GM12892 (cell line): ENCODE data around the gene PLD1.

ENCODE experiments used
- POLR2A ChIP-seq: IDR thresholded peaks from 2 replicates; pipeline ENCODE4 v1.6.1; 2011; ENCODE audit warnings: low read depth, low read length, control low read depth
- POLR2AphosphoS5 ChIP-seq: IDR thresholded peaks from 2 replicates; pipeline ENCODE4 v1.6.1; 2011; ENCODE audit warnings: low read depth, low read length, control low read depth

- TF ChIP-seq POLR2AphosphoS5 (no peak), POLR2A (no peak)
Measured at GRCh38 chr3:171821778-171822358, 11.6 kb upstream of the PLD1 start.
